ENCODE results near the gene AP4E1. TPM values are rescaled to one million over a fixed set of nuclear protein-coding genes. Genes with fewer than 3 reads are reported as not detected.

Gene AP4E1
- total RNA-seq, 2 experiments from 2014 or later, result 7.6 to 14.8 TPM

- DNase-seq (ENCODE audit: low spot score), result no peak
- H3K36me3 ChIP-seq (ENCODE audit: insufficient read depth, low read length), result peaks cover 46% of the 10 kb centered on the region
- no peaks in the 10 kb centered on the region for H3K4me1 ChIP-seq (ENCODE audit: insufficient read depth, low read length, poor library complexity, severe bottlenecking)
- H3K79me2 ChIP-seq (ENCODE audit: insufficient read depth, low read depth, low read length), result no peaks in the 10 kb centered on the region
- TF ChIP-seq EZH2phosphoT487 (IDR thresholded peaks at IDR 0.05; ENCODE audit: borderline replicate concordance, low read depth, low read length) (no peak), CTCF (conservative IDR thresholded peaks at IDR 0.05; ENCODE audit: low read length) (no peak)
- intact Hi-C loops (cut with micrococcal nuclease; ENCODE audit: unreplicated experiment), result no loop called here
- no peaks in the 10 kb centered on the region for H4K20me1 ChIP-seq (ENCODE audit: insufficient read depth, low read length)
- no TSS peak for BruUV-seq (replicated peaks)
- ChIA-PET CTCF (ENCODE audit: unreplicated experiment) (no interaction called here), POLR2A (interaction anchor here (0.7 to 1.0 kb wide), 2 partner anchors 27 to 60 kb away, joined by 3 read pairs; no protein-coding TSS in a partner anchor)
- H3K9me3 ChIP-seq (ENCODE audit: low read length), result no peaks in the 10 kb centered on the region
- peaks cover 4% of the 10 kb centered on the region; the same call in 1 of the 2 replicates for H3K9me2 ChIP-seq (ENCODE audit: insufficient read depth, low read length)
- H2AFZ ChIP-seq (ENCODE audit: low read length), result no peak overlapping the region
- H3K27ac ChIP-seq (ENCODE audit: low read depth, low read length, poor library complexity, severe bottlenecking), result no peak overlapping the region
- H3K4me3 ChIP-seq (ENCODE audit: low read depth, low read length, poor library complexity, severe bottlenecking), result no peak overlapping the region
- H3K4me2 ChIP-seq (ENCODE audit: low read length), result no peak overlapping the region
These were observed 32.0 kb downstream of the AP4E1 start for GRCh38 chr15:50940506-50940905.

- ChIA-PET POLR2A (no interaction called here), CTCF (ENCODE audit: unreplicated experiment) (no interaction called here)
- DNase-seq (ENCODE audit: low spot score), result no peak
- Histone ChIP-seq H3K9me2 (ENCODE audit: insufficient read depth, low read length) (peaks cover 4% of the 10 kb centered on the region; the same call in 1 of the 2 replicates), H3K4me1 (ENCODE audit: insufficient read depth, low read length, poor library complexity, severe bottlenecking) (no peaks in the 10 kb centered on the region), H3K4me2 (ENCODE audit: low read length) (no peak overlapping the region), H3K4me3 (ENCODE audit: low read depth, low read length, poor library complexity, severe bottlenecking) (no peak overlapping the region), H3K36me3 (ENCODE audit: insufficient read depth, low read length) (peaks cover 46% of the 10 kb centered on the region), H3K79me2 (ENCODE audit: insufficient read depth, low read depth, low read length) (no peaks in the 10 kb centered on the region), H3K9me3 (ENCODE audit: low read length) (no peaks in the 10 kb centered on the region), H3K27ac (ENCODE audit: low read depth, low read length, poor library complexity, severe bottlenecking) (no peak overlapping the region), H2AFZ (ENCODE audit: low read length) (no peak overlapping the region), H4K20me1 (ENCODE audit: insufficient read depth, low read length) (no peaks in the 10 kb centered on the region)
- BruUV-seq (replicated peaks), result no TSS peak
- intact Hi-C loops (cut with micrococcal nuclease; ENCODE audit: unreplicated experiment), result no loop called here
- TF ChIP-seq CTCF (conservative IDR thresholded peaks at IDR 0.05; ENCODE audit: low read length) (no peak), EZH2phosphoT487 (IDR thresholded peaks at IDR 0.05; ENCODE audit: borderline replicate concordance, low read depth, low read length) (no peak)
These were observed 35.2 kb downstream of the AP4E1 start for GRCh38 chr15:50943638-50944037.

GRCh38 chr15:50944672-50945071 lies 36.2 kb downstream of the AP4E1 start:
- no peaks in the 10 kb centered on the region for H3K9me3 ChIP-seq (ENCODE audit: low read length)
- no peak overlapping the region for H2AFZ ChIP-seq (ENCODE audit: low read length)
- no peaks in the 10 kb centered on the region for H3K4me1 ChIP-seq (ENCODE audit: insufficient read depth, low read length, poor library complexity, severe bottlenecking)
- no TSS peak for BruUV-seq (replicated peaks)
- no peaks in the 10 kb centered on the region for H3K79me2 ChIP-seq (ENCODE audit: insufficient read depth, low read depth, low read length)
- ChIA-PET CTCF (ENCODE audit: unreplicated experiment) (no interaction called here), POLR2A (no interaction called here)
- intact Hi-C loops (cut with micrococcal nuclease; ENCODE audit: unreplicated experiment), result no loop called here
- H3K4me3 ChIP-seq (ENCODE audit: low read depth, low read length, poor library complexity, severe bottlenecking), result no peak overlapping the region
- TF ChIP-seq CTCF (conservative IDR thresholded peaks at IDR 0.05; ENCODE audit: low read length) (no peak), EZH2phosphoT487 (IDR thresholded peaks at IDR 0.05; ENCODE audit: borderline replicate concordance, low read depth, low read length) (no peak)
- no peak overlapping the region for H3K4me2 ChIP-seq (ENCODE audit: low read length)
- DNase-seq (ENCODE audit: low spot score), result no peak
- peaks cover 50% of the 10 kb centered on the region for H3K36me3 ChIP-seq (ENCODE audit: insufficient read depth, low read length)
- peaks cover 4% of the 10 kb centered on the region; the same call in 1 of the 2 replicates for H3K9me2 ChIP-seq (ENCODE audit: insufficient read depth, low read length)
- H4K20me1 ChIP-seq (ENCODE audit: insufficient read depth, low read length), result no peaks in the 10 kb centered on the region
- no peak overlapping the region for H3K27ac ChIP-seq (ENCODE audit: low read depth, low read length, poor library complexity, severe bottlenecking)

Data from OCI-LY7 (cell line).